NCI-H128 (cell line): ENCODE measurements around the gene PTP4A2.
"Not testable (repeated sequence)": the region's sequence is repeated elsewhere in the genome, so short reads cannot be mapped to it uniquely, and the experiment has no call there.

Experiments used
- DNase-seq: peaks from one replicate; lab custom pipeline; 2025; ENCODE audit not compliant: unreplicated experiment; lab: John Stamatoyannopoulos, UW

The PTP4A2 gene

GRCh38 chr1:31951276-31951675 is 13.1 kb upstream of the PTP4A2 start:
- DNase-seq = no peak

- DNase-seq = no peak
These were observed 11.7 kb upstream of the PTP4A2 start for GRCh38 chr1:31949862-31950261.

GRCh38 chr1:31945677-31946076 is 7.5 kb upstream of the PTP4A2 start:
- DNase-seq = not testable (repeated sequence)

- DNase-seq = no peak
These were observed 6.3 kb upstream of the PTP4A2 start for GRCh38 chr1:31944205-31945089.

- no peak for DNase-seq
These were observed 5.5 kb upstream of the PTP4A2 start for GRCh38 chr1:31943546-31944184.

- not testable (repeated sequence) for DNase-seq
These were observed 3.9 kb upstream of the PTP4A2 start for GRCh38 chr1:31942061-31942460.

GRCh38 chr1:31939484-31940329 is 1.5 kb upstream of the PTP4A2 start:
- DNase-seq = no peak

GRCh38 chr1:31937300-31938183 is 626 bp downstream of the PTP4A2 start:
- no peak for DNase-seq

GRCh38 chr1:31936981-31937299 is 1.2 kb downstream of the PTP4A2 start:
- no peak for DNase-seq

GRCh38 chr1:31936278-31936980 is 1.7 kb downstream of the PTP4A2 start:
- DNase-seq = no peak

- DNase-seq = no peak
These were observed 3.2 kb downstream of the PTP4A2 start for GRCh38 chr1:31934706-31935629.

- DNase-seq = no peak
These were observed 5.5 kb downstream of the PTP4A2 start for GRCh38 chr1:31932491-31933316.

- DNase-seq = no peak
These were observed 6.5 kb downstream of the PTP4A2 start for GRCh38 chr1:31931593-31932225.

GRCh38 chr1:31930836-31931592 is 7.2 kb downstream of the PTP4A2 start:
- DNase-seq = no peak

GRCh38 chr1:31927661-31927980 is 10.5 kb downstream of the PTP4A2 start:
- no peak for DNase-seq

- peak; percentile 82 for DNase-seq
These were observed 11.1 kb downstream of the PTP4A2 start for GRCh38 chr1:31926853-31927660.
